ENCODE measurements around the gene AIG1.

DNA sequence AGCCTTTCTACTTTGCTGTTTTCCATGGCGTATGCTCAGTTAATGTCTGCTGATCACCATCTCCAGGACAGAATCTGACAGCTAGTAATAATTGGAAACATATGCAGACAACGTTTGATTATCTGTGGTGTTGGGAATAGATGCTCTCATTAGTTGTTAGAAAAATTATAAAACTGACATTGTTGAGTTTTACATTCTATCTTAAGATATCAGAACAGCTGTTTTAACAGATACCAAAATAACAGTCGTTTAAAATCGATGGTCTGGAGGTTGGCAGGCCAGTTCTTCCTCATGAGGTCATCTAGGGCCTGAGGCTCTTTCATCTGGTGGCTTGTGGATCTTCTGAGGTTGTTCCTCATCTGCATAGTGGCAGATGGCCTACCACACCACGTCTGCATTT is 137.6 kb downstream of the AIG1 start:
- TF ChIP-seq, protein P1, sequence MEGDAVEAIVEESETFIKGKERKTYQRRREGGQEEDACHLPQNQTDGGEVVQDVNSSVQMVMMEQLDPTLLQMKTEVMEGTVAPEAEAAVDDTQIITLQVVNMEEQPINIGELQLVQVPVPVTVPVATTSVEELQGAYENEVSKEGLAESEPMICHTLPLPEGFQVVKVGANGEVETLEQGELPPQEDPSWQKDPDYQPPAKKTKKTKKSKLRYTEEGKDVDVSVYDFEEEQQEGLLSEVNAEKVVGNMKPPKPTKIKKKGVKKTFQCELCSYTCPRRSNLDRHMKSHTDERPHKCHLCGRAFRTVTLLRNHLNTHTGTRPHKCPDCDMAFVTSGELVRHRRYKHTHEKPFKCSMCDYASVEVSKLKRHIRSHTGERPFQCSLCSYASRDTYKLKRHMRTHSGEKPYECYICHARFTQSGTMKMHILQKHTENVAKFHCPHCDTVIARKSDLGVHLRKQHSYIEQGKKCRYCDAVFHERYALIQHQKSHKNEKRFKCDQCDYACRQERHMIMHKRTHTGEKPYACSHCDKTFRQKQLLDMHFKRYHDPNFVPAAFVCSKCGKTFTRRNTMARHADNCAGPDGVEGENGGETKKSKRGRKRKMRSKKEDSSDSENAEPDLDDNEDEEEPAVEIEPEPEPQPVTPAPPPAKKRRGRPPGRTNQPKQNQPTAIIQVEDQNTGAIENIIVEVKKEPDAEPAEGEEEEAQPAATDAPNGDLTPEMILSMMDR (IDR thresholded peaks at IDR 0.05): no peak
- TF ChIP-seq POLR2A (IDR thresholded peaks at IDR 0.05) (no peak), POLR2AphosphoS5 (IDR thresholded peaks at IDR 0.05) (no peak)
